A673 (cell line): ENCODE data around the gene GPR161. TPM values are rescaled to one million over a fixed set of nuclear protein-coding genes. Genes with fewer than 3 reads are reported as not detected.
A peak's percentile ranks its signal among the peaks of the same experiment; 100 is the strongest.

Source experiments
- BruUV-seq: library from RNA; stranded (reverse); fragments of 400-500 nt; replicated peaks from 2 replicates; lab custom pipeline; 2021; lab: Mats Ljungman, UMichigan
- CTCF ChIA-PET: fragments of 300-600 bp; sonication (Branson Sonifier 250); formaldehyde crosslinking; loops from one replicate; lab custom pipeline; 2022; ENCODE audit warnings: antibody characterized with exemption; lab: Charles Lee
- POLR2A ChIA-PET: fragments of 300-600 bp; sonication (Branson Sonifier 250); formaldehyde crosslinking; loops from one replicate; lab custom pipeline; 2022; ENCODE audit warnings: antibody characterized with exemption; ENCODE audit not compliant: low non-redundant PET; lab: Charles Lee
- DNase-seq: peaks from one replicate; pipeline ENCODE4 v3.0.0-alpha.2; 2015; ENCODE audit warnings: low spot score
- H3K27ac ChIP-seq: fragments of 200-600 bp; sonication (generic); 2 replicates; pipeline ENCODE4 v1.5.1; 2016; ENCODE audit warnings: mixed run types, low read depth, mild to moderate bottlenecking, mixed read lengths, antibody characterized with exemption, low read length; ENCODE audit not compliant: poor library complexity, severe bottlenecking
- H3K27me3 ChIP-seq: fragments of 200-600 bp; sonication (generic); replicated peaks from 2 replicates; pipeline ENCODE4 v1.6.1; 2017; ENCODE audit warnings: mixed run types, low read depth, mild to moderate bottlenecking, mixed read lengths, antibody characterized with exemption, low read length; ENCODE audit not compliant: insufficient read depth, poor library complexity
- H3K36me3 ChIP-seq: fragments of 200-600 bp; sonication (generic); 2 replicates; pipeline ENCODE4 v1.6.1; 2016; ENCODE audit warnings: mixed run types, mild to moderate bottlenecking, mixed read lengths, antibody characterized with exemption, low read length; ENCODE audit not compliant: insufficient read depth, poor library complexity, severe bottlenecking
- H3K4me1 ChIP-seq: fragments of 200-600 bp; sonication (generic); 2 replicates; pipeline ENCODE4 v1.6.1; 2017; ENCODE audit warnings: mixed run types, mild to moderate bottlenecking, mixed read lengths, antibody characterized with exemption, low read length; ENCODE audit not compliant: insufficient read depth, poor library complexity, severe bottlenecking
- H3K4me3 ChIP-seq: fragments of 200-600 bp; sonication (generic); 2 replicates; pipeline ENCODE4 v1.5.1; 2016; ENCODE audit warnings: low read depth, mixed run types, mild to moderate bottlenecking, mixed read lengths, low read length; ENCODE audit not compliant: poor library complexity, severe bottlenecking
- H3K9me3 ChIP-seq: fragments of 200-600 bp; sonication (generic); 2 replicates; pipeline ENCODE4 v1.6.1; 2016; ENCODE audit warnings: mixed run types, low read depth, mild to moderate bottlenecking, mixed read lengths, antibody characterized with exemption, low read length; ENCODE audit not compliant: poor library complexity, severe bottlenecking
- EZH2 ChIP-seq: fragments of 200-600 bp; sonication (generic); IDR thresholded peaks from 2 replicates; pipeline ENCODE4 v1.6.1; 2017; ENCODE audit warnings: borderline replicate concordance, low read depth, mild to moderate bottlenecking, mixed read lengths, antibody characterized with exemption, low read length; ENCODE audit not compliant: poor library complexity, severe bottlenecking
- intact Hi-C: fragments of 100-400 bp; cut with micrococcal nuclease; formaldehyde crosslinking; loops from one replicate; pipeline ENCODE4 v1.10.0; 2022; ENCODE audit not compliant: unreplicated experiment
- total RNA-seq: library from RNA; stranded (reverse); gene quantifications from 2 replicates; pipeline ENCODE4 v1.2.3, GENCODE V29; 2021
- TF ChIP-seq, protein P1 (sequence below): fragments of 300-800, 200-600 bp; sonication (generic); conservative IDR thresholded peaks from 2 replicates; pipeline ENCODE4 v1.5.1; 2017; ENCODE audit warnings: low read depth, mild to moderate bottlenecking, antibody characterized with exemption, low read length, moderate library complexity, mixed read lengths

Gene GPR161
- total RNA-seq, 1 experiment from 2014 or later: 17.4 TPM

DNA sequence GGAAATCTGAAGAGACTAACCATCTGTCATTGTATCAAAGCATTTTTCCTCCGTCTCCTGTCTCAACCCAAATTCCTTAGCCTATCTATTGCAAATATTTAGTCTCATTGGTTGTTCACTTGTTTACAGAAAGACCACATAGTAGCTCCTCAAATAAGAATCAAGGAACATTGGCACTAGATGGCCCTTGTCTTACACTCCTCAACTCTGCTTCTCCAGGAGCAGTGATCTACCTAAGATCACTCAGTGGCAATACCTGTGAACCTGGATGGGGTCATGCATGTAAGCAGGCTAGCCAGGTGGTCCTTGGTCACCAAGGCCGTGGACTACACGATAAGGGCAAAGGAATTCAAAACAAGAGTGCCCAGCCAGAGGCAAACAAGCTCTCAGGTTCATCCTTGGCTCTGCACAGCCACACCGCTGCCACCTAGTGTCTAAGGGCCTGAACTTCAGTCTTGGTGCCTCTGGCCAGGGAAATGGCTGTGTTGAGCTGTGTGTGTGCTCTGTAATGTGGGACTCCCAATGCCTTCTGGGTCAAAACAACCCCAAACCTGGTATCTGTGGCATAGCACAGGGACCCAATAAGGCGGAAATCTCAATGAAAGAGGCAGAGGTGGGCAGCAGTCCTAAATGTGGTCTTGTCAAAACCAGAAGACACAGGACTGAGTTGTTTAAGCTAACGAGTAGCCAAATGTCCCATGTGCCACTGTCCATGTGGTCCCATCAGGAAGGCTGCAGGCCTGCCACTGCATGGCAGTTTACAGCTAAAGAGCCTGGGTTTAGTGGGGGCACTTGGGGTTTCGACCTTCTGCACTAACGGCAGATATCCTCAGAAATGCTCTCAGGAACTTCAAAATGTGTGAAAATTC lies 54.5 kb downstream of the GPR161 start:
- POLR2A ChIA-PET: interaction anchor here (0.6 kb wide), 1 partner anchor 87 kb away, joined by 5 read pairs; no protein-coding TSS in a partner anchor
- no peaks in the 10 kb centered on the region for H3K4me1 ChIP-seq
- TSS peak; percentile 37 for BruUV-seq
- no peaks in the 10 kb centered on the region for H3K27me3 ChIP-seq
- H3K4me3 ChIP-seq: no peak overlapping the region
- intact Hi-C loops: loop anchor here (2.0 to 10.0 kb wide), 2 partner anchors 277 to 361 kb away; partner anchors contain the start of gene MPZL1
- CTCF ChIA-PET: interaction anchor here (0.6 to 1.3 kb wide), 10 partner anchors 9 to 482 kb away, joined by 3 to 12 read pairs (median 4); no protein-coding TSS in a partner anchor
- DNase-seq: peak; percentile 79
- H3K27ac ChIP-seq: no peak overlapping the region
- no peaks in the 10 kb centered on the region for H3K9me3 ChIP-seq
- H3K36me3 ChIP-seq: no peaks in the 10 kb centered on the region
- TF ChIP-seq, protein P1, sequence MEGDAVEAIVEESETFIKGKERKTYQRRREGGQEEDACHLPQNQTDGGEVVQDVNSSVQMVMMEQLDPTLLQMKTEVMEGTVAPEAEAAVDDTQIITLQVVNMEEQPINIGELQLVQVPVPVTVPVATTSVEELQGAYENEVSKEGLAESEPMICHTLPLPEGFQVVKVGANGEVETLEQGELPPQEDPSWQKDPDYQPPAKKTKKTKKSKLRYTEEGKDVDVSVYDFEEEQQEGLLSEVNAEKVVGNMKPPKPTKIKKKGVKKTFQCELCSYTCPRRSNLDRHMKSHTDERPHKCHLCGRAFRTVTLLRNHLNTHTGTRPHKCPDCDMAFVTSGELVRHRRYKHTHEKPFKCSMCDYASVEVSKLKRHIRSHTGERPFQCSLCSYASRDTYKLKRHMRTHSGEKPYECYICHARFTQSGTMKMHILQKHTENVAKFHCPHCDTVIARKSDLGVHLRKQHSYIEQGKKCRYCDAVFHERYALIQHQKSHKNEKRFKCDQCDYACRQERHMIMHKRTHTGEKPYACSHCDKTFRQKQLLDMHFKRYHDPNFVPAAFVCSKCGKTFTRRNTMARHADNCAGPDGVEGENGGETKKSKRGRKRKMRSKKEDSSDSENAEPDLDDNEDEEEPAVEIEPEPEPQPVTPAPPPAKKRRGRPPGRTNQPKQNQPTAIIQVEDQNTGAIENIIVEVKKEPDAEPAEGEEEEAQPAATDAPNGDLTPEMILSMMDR: peak; percentile 93
- no peak for TF ChIP-seq EZH2

DNA sequence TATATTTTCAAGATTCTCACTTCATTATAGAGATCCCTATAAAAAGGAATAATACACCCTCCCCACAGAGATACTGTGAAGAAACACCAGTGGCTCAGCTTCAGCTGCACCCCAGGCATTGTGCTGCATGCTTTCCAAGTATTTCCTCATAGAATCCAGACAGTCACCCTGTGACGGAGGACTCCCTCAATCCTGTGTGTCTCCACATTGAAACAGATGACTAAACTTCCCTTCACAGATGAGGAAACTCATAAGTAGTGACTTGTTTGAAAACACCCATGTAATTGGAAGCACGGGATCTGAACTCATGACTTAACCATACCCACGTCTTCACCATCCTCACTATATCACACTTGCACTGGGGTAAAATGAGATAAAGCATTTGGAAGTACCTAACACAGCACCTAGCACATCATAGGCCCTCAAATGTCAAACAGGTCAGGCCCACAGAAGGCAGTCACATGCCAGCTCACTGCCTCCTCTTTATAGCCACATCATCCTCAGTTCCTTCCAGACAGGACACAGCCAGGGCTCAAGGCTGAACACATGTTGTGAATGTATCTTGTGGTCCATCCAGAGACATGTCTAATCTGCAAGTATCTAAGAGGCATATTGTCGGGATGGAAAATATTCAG lies 55.2 kb downstream of the GPR161 start:
- H3K27me3 ChIP-seq: no peaks in the 10 kb centered on the region
- no peak for TF ChIP-seq EZH2
- TF ChIP-seq, protein P1: no peak
- BruUV-seq: no TSS peak
- no peaks in the 10 kb centered on the region for H3K9me3 ChIP-seq
- H3K4me1 ChIP-seq: no peaks in the 10 kb centered on the region
- intact Hi-C loops: loop anchor here (2.0 to 10.0 kb wide), 2 partner anchors 277 to 361 kb away; partner anchors contain the start of gene MPZL1
- H3K4me3 ChIP-seq: no peak overlapping the region
- H3K36me3 ChIP-seq: no peaks in the 10 kb centered on the region
- DNase-seq: no peak
- H3K27ac ChIP-seq: no peak overlapping the region
- CTCF ChIA-PET: interaction anchor here (0.7 to 1.3 kb wide), 7 partner anchors 9 to 481 kb away, joined by 3 to 7 read pairs (median 4); no protein-coding TSS in a partner anchor
- POLR2A ChIA-PET: no interaction called here

DNA sequence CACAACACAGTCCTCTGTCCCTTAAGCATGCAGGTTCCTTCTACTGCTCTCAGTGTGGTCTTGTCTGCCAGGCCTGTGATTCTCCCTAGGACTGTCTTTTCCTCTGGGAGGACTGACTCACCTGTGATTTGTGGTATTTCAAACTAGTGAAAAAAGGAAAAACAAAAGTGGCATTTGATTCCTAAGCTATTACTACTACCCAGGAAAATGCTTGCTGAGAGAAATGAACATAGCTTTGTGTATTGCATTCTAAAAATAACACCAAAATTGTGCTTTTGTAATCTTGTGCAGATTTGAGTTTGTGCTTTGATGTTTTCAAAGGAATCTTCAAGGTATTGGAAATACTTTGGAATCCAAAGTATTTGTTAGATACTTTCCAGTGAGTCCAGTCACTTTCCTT lies 57.0 kb downstream of the GPR161 start:
- BruUV-seq: no TSS peak
- Histone ChIP-seq H3K4me1 (no peaks in the 10 kb centered on the region), H3K9me3 (no peaks in the 10 kb centered on the region), H3K4me3 (no peak overlapping the region), H3K36me3 (peaks cover 4% of the 10 kb centered on the region), H3K27ac (no peak overlapping the region), H3K27me3 (no peaks in the 10 kb centered on the region)
- TF ChIP-seq, protein P1: no peak
- TF ChIP-seq EZH2: no peak
- no peak for DNase-seq
- CTCF ChIA-PET: no interaction called here
- POLR2A ChIA-PET: no interaction called here
- intact Hi-C loops: loop anchor here (10.0 kb wide), 1 partner anchor 275 kb away; no protein-coding TSS in a partner anchor
